Erythroblast (primary cell): ENCODE results near the gene DIP2C.

Source experiments
- GATA1 ChIP-seq: IDR thresholded peaks from 2 replicates; pipeline ENCODE4 v1.6.1; 2011; ENCODE audit warnings: low read depth, mild to moderate bottlenecking, control low read depth, low read length, moderate library complexity
- POLR2A ChIP-seq: IDR thresholded peaks from 2 replicates; pipeline ENCODE4 v1.6.1; 2011; ENCODE audit warnings: mild to moderate bottlenecking, low read length

DNA sequence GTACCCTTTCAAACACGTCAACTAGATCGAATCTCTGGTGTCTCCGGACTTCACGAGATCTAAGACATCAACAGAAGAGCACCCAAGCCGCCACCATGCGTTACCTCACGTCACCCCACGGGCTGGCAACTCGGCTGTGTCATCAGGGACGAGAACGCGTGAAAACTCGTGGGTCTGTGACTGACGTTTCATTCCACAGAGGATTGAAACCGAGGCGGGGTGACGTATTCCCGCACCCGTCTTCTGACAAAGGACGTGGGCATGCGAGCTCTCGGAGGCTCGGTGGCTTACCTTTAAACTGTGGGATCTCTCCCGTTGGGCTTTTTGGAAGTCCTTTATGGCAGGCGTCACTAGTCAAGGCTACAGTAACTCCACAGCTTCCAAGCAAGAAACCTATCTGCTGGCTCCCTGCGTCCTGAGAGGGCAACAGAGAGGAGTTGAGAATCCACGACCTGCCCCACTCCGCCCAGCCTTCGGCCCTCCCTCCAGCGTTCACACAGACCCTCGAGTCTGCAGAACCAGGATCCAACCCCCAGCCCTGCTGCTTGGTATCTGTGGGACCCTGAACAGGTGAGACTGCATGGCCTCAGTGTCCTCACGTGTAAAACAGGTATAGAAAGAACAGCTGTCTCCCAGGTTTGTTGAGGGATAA lies 298.9 kb downstream of the DIP2C start:
- TF ChIP-seq POLR2A (no peak), GATA1 (no peak)
